K562 (cell line): ENCODE data around the gene FHIT. TPM values are rescaled to one million over a fixed set of nuclear protein-coding genes. Genes with fewer than 3 reads are reported as not detected.
A peak's percentile ranks its signal among the peaks of the same experiment; 100 is the strongest.

ENCODE experiments used
- CEBPG ChIP-seq, 3 experiments: fragments of 200-800 bp in 1 of 3; sonication (Bioruptor generic) in 1 of 3; sonication (generic) in 1 of 3; formaldehyde crosslinking in 1 of 3; IDR thresholded peaks in 2 of 3; conservative IDR thresholded peaks in 1 of 3; 2 replicates each; pipeline versions ENCODE4 v1.6.1 to v1.8.0; 2016 to 2022; ENCODE audit warnings: missing compliant biosample characterization in 2 of 3, missing genetic modification characterization in 2 of 3, mild to moderate bottlenecking in 1 of 3, missing genetic modification reagents in 1 of 3
- FOS ChIP-seq: IDR thresholded peaks from 3 replicates; pipeline ENCODE4 v1.6.1; 2011; ENCODE audit not compliant: insufficient read length; ENCODE audit errors: extremely low read depth
- FOXA3 ChIP-seq, 2 experiments: fragments of 450-650 bp in 1 of 2; sonication (generic) in 1 of 2; formaldehyde crosslinking; IDR thresholded peaks in 1 of 2; conservative IDR thresholded peaks in 1 of 2; 2 replicates each; pipeline versions ENCODE4 v1.4.0 to v1.8.0; 2020 to 2022; ENCODE audit warnings: mild to moderate bottlenecking in 2 of 2, missing genetic modification reagents in 1 of 2
- GABPA ChIP-seq: fragments of 200-800 bp; sonication (Bioruptor generic); conservative IDR thresholded peaks from 2 replicates; pipeline ENCODE4 v1.6.1; 2016; ENCODE audit warnings: low read depth, missing genetic modification characterization, missing compliant biosample characterization
- ILK ChIP-seq: fragments of 450-650 bp; IDR thresholded peaks from 2 replicates; pipeline ENCODE4 v1.6.1; 2016; ENCODE audit warnings: missing genetic modification characterization, low read depth, mild to moderate bottlenecking, missing compliant biosample characterization, moderate library complexity, borderline replicate concordance
- KDM1A ChIP-seq, 2 experiments: fragments of 450-650 bp; IDR thresholded peaks; 2 replicates each; pipeline ENCODE4 v1.6.1; 2016; ENCODE audit warnings: mild to moderate bottlenecking in 2 of 2
- MECOM ChIP-seq: fragments of 250-450 bp; sonication (Bioruptor Pico); IDR thresholded peaks from 2 replicates; pipeline ENCODE4 v1.8.0; 2022; ENCODE audit warnings: inconsistent platforms
- SMAD4 ChIP-seq: fragments of 250-450 bp; sonication (Bioruptor Pico); conservative IDR thresholded peaks from 2 replicates; pipeline ENCODE4 v1.8.0; 2021; ENCODE audit warnings: inconsistent platforms, mild to moderate bottlenecking, moderate library complexity
- ZBTB7A ChIP-seq: IDR thresholded peaks from 2 replicates; pipeline ENCODE4 v1.6.1; 2011; ENCODE audit warnings: low read depth, mild to moderate bottlenecking, low read length, moderate library complexity, borderline replicate concordance; ENCODE audit not compliant: control insufficient read depth
- ZNF263 ChIP-seq: sonication (generic); formaldehyde crosslinking; IDR thresholded peaks from 2 replicates; pipeline ENCODE4 v1.8.0; 2022; ENCODE audit warnings: mild to moderate bottlenecking, missing genetic modification reagents, borderline replicate concordance
- ZNF282 ChIP-seq: sonication (generic); formaldehyde crosslinking; IDR thresholded peaks from 2 replicates; pipeline ENCODE4 v1.8.1; 2023; ENCODE audit warnings: missing genetic modification reagents
- ZNF57 ChIP-seq: fragments of 450-650 bp; formaldehyde crosslinking; IDR thresholded peaks from 2 replicates; pipeline ENCODE4 v1.4.0; 2020; ENCODE audit warnings: mild to moderate bottlenecking, moderate library complexity
- ZNF584 ChIP-seq: fragments of 200-800 bp; sonication (Bioruptor generic); IDR thresholded peaks from 2 replicates; pipeline ENCODE4 v1.6.1; 2016; ENCODE audit warnings: low read depth, mild to moderate bottlenecking, missing genetic modification characterization, missing compliant biosample characterization
- polyA plus RNA-seq, 8 experiments: library from polyadenylated mRNA; depleted of rRNA in 4 of 8; stranded (reverse) in 5 of 8; unstranded in 3 of 8; fragments of >200 nt; fragmentation: Nextera tagmentation in 2 of 8; fragmentation: Illumina TruSeq in 1 of 8; extraction: Ambion mirVana in 2 of 8; extraction: Trizol in 1 of 8; gene quantifications; 2 replicates each; pipeline versions ENCODE4 v1.2.1 to v1.2.3, GENCODE V29; 2011 to 2014; ENCODE audit warnings: inconsistent platforms in 1 of 8, missing spikeins in 1 of 8
- total RNA-seq, 7 experiments: library from RNA; depleted of rRNA in 6 of 7; stranded (reverse); fragments of >200 nt in 6 of 7; fragmentation: Illumina TruSeq in 2 of 7; extraction: Trizol in 2 of 7; gene quantifications; 2 replicates each; pipeline versions ENCODE4 v1.2.1 to v1.2.3, GENCODE V29; 2011 to 2021; ENCODE audit warnings: low replicate concordance in 1 of 7
- TF ChIP-seq, protein P1 (sequence below): fragments of 250-450 bp; sonication (Bioruptor Pico); IDR thresholded peaks from 2 replicates; pipeline ENCODE4 v1.4.0; 2020; ENCODE audit warnings: mild to moderate bottlenecking, moderate library complexity, borderline replicate concordance
- TF ChIP-seq, protein P2 (sequence below): fragments of 250-450 bp; sonication (Bioruptor Pico); IDR thresholded peaks from 2 replicates; pipeline ENCODE4 v1.9.0; 2021; ENCODE audit warnings: mild to moderate bottlenecking, inconsistent platforms
- TF ChIP-seq, protein P3 (sequence below): fragments of 450-650 bp; conservative IDR thresholded peaks from 2 replicates; pipeline ENCODE4 v1.6.1; 2016; ENCODE audit warnings: missing genetic modification characterization, low read depth, mild to moderate bottlenecking, control low read depth, missing compliant biosample characterization
- TF ChIP-seq, protein P4 (sequence below): fragments of 450-650 bp; formaldehyde crosslinking; IDR thresholded peaks from 2 replicates; pipeline ENCODE4 v1.4.0; 2020; ENCODE audit warnings: mild to moderate bottlenecking, moderate library complexity
- TF ChIP-seq, protein P5 (sequence below): sonication (generic); formaldehyde crosslinking; IDR thresholded peaks from 2 replicates; pipeline ENCODE4 v1.8.1; 2023; ENCODE audit warnings: mild to moderate bottlenecking, missing genetic modification reagents

FHIT gene
- total and polyA plus RNA-seq, 9 of the 15 experiments (the other 6 are each of a cell fraction or from before 2014, with no cell fraction given): 1.7 to 9.1 (median 4.3) TPM

DNA sequence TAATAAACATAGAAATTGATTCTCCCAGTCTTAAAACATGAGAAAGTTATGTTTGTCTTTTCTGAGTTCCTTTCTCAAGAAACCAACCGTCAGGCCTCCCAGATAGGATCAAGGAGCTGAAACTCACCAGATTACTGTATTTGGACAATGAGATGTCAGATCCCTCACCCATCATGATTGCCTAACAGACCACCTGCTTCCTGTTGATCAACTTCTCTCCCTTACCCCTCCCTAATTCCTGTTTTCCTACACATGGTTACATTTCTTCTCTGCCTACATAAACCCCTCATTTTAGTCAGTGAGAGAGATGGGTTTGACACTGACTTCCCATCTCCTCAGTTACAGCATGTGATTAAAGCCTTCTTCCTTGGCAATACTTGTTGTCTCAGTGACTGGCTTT, 917.5 kb downstream of the FHIT start (continued):
- TF ChIP-seq, protein P1, sequence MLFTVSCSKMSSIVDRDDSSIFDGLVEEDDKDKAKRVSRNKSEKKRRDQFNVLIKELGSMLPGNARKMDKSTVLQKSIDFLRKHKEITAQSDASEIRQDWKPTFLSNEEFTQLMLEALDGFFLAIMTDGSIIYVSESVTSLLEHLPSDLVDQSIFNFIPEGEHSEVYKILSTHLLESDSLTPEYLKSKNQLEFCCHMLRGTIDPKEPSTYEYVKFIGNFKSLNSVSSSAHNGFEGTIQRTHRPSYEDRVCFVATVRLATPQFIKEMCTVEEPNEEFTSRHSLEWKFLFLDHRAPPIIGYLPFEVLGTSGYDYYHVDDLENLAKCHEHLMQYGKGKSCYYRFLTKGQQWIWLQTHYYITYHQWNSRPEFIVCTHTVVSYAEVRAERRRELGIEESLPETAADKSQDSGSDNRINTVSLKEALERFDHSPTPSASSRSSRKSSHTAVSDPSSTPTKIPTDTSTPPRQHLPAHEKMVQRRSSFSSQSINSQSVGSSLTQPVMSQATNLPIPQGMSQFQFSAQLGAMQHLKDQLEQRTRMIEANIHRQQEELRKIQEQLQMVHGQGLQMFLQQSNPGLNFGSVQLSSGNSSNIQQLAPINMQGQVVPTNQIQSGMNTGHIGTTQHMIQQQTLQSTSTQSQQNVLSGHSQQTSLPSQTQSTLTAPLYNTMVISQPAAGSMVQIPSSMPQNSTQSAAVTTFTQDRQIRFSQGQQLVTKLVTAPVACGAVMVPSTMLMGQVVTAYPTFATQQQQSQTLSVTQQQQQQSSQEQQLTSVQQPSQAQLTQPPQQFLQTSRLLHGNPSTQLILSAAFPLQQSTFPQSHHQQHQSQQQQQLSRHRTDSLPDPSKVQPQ (CRISPR knock-in tag): no peak
- TF ChIP-seq ZNF584 (CRISPR knock-in tag) (no peak), FOXA3 (CRISPR knock-in tag; conservative IDR thresholded peaks at IDR 0.05 in 1 of 2, IDR thresholded peaks at IDR 0.05 in 1 of 2) (peak in 1 of 2 experiments; percentile 39; a peak in 1 of 4 replicates), CEBPG (CRISPR knock-in tag; IDR thresholded peaks at IDR 0.05) (no peak), CEBPG (tag; conservative IDR thresholded peaks at IDR 0.05 in 1 of 2, IDR thresholded peaks at IDR 0.05 in 1 of 2) (peak; percentile 41 to 55; a peak in 2 of 4 replicates), MECOM (CRISPR knock-in tag) (peak; percentile 59; the same call in 1 of the 2 replicates), ZNF282 (CRISPR knock-in tag) (no peak), ZNF263 (CRISPR knock-in tag) (no peak), ILK (tag) (no peak), ZBTB7A (no peak), GABPA (peak; percentile 60), ZNF57 (CRISPR knock-in tag) (no peak), SMAD4 (CRISPR knock-in tag) (no peak), FOS (no peak), KDM1A (IDR thresholded peaks at IDR 0.05) (no peak)
- TF ChIP-seq, protein P2, sequence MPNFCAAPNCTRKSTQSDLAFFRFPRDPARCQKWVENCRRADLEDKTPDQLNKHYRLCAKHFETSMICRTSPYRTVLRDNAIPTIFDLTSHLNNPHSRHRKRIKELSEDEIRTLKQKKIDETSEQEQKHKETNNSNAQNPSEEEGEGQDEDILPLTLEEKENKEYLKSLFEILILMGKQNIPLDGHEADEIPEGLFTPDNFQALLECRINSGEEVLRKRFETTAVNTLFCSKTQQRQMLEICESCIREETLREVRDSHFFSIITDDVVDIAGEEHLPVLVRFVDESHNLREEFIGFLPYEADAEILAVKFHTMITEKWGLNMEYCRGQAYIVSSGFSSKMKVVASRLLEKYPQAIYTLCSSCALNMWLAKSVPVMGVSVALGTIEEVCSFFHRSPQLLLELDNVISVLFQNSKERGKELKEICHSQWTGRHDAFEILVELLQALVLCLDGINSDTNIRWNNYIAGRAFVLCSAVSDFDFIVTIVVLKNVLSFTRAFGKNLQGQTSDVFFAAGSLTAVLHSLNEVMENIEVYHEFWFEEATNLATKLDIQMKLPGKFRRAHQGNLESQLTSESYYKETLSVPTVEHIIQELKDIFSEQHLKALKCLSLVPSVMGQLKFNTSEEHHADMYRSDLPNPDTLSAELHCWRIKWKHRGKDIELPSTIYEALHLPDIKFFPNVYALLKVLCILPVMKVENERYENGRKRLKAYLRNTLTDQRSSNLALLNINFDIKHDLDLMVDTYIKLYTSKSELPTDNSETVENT (CRISPR knock-in tag): no peak
- TF ChIP-seq, protein P3, sequence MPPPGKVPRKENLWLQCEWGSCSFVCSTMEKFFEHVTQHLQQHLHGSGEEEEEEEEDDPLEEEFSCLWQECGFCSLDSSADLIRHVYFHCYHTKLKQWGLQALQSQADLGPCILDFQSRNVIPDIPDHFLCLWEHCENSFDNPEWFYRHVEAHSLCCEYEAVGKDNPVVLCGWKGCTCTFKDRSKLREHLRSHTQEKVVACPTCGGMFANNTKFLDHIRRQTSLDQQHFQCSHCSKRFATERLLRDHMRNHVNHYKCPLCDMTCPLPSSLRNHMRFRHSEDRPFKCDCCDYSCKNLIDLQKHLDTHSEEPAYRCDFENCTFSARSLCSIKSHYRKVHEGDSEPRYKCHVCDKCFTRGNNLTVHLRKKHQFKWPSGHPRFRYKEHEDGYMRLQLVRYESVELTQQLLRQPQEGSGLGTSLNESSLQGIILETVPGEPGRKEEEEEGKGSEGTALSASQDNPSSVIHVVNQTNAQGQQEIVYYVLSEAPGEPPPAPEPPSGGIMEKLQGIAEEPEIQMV: no peak
- TF ChIP-seq, protein P4, sequence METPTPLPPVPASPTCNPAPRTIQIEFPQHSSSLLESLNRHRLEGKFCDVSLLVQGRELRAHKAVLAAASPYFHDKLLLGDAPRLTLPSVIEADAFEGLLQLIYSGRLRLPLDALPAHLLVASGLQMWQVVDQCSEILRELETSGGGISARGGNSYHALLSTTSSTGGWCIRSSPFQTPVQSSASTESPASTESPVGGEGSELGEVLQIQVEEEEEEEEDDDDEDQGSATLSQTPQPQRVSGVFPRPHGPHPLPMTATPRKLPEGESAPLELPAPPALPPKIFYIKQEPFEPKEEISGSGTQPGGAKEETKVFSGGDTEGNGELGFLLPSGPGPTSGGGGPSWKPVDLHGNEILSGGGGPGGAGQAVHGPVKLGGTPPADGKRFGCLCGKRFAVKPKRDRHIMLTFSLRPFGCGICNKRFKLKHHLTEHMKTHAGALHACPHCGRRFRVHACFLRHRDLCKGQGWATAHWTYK: no peak
- TF ChIP-seq, protein P5, sequence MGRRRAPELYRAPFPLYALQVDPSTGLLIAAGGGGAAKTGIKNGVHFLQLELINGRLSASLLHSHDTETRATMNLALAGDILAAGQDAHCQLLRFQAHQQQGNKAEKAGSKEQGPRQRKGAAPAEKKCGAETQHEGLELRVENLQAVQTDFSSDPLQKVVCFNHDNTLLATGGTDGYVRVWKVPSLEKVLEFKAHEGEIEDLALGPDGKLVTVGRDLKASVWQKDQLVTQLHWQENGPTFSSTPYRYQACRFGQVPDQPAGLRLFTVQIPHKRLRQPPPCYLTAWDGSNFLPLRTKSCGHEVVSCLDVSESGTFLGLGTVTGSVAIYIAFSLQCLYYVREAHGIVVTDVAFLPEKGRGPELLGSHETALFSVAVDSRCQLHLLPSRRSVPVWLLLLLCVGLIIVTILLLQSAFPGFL: no peak
